K562 (cell line): ENCODE measurements around the gene TMEM86B. TPM values are rescaled to one million over a fixed set of nuclear protein-coding genes. Genes with fewer than 3 reads are reported as not detected.
A peak's percentile ranks its signal among the peaks of the same experiment; 100 is the strongest.

Experiments used
- BRCA1 ChIP-seq, 2 experiments: fragments of 450-650 bp in 1 of 2; sonication (generic) in 1 of 2; formaldehyde crosslinking in 1 of 2; IDR thresholded peaks; 2 replicates each; pipeline versions ENCODE4 v1.5.0 to v1.6.1; 2017 to 2020; ENCODE audit warnings: mild to moderate bottlenecking in 1 of 2, missing genetic modification reagents in 1 of 2
- FOS ChIP-seq: IDR thresholded peaks from 3 replicates; pipeline ENCODE4 v1.6.1; 2011; ENCODE audit not compliant: insufficient read length; ENCODE audit errors: extremely low read depth
- FOXP1 ChIP-seq: sonication (generic); formaldehyde crosslinking; IDR thresholded peaks from 2 replicates; pipeline ENCODE4 v1.8.0; 2022; ENCODE audit warnings: mild to moderate bottlenecking, missing genetic modification reagents
- HOXB6 ChIP-seq: fragments of 250-450 bp; sonication (Bioruptor Pico); IDR thresholded peaks from 2 replicates; pipeline ENCODE4 v1.5.1; 2022; ENCODE audit warnings: mild to moderate bottlenecking, borderline replicate concordance
- NCOR1 ChIP-seq: fragments of 450-650 bp; IDR thresholded peaks from 2 replicates; pipeline ENCODE4 v1.6.1; 2016; ENCODE audit warnings: mild to moderate bottlenecking, moderate library complexity
- NR1H2 ChIP-seq: sonication (generic); formaldehyde crosslinking; IDR thresholded peaks from 2 replicates; pipeline ENCODE4 v1.4.0; 2020; ENCODE audit warnings: mild to moderate bottlenecking, missing genetic modification reagents
- ZNF282 ChIP-seq: sonication (generic); formaldehyde crosslinking; IDR thresholded peaks from 2 replicates; pipeline ENCODE4 v1.8.1; 2023; ENCODE audit warnings: missing genetic modification reagents
- polyA plus RNA-seq, 8 experiments: library from polyadenylated mRNA; depleted of rRNA in 4 of 8; stranded (reverse) in 5 of 8; unstranded in 3 of 8; fragments of >200 nt; fragmentation: Nextera tagmentation in 2 of 8; fragmentation: Illumina TruSeq in 1 of 8; extraction: Ambion mirVana in 2 of 8; extraction: Trizol in 1 of 8; gene quantifications; 2 replicates each; pipeline versions ENCODE4 v1.2.1 to v1.2.3, GENCODE V29; 2011 to 2014; ENCODE audit warnings: inconsistent platforms in 1 of 8, missing spikeins in 1 of 8
- total RNA-seq, 7 experiments: library from RNA; depleted of rRNA in 6 of 7; stranded (reverse); fragments of >200 nt in 6 of 7; fragmentation: Illumina TruSeq in 2 of 7; extraction: Trizol in 2 of 7; gene quantifications; 2 replicates each; pipeline versions ENCODE4 v1.2.1 to v1.2.3, GENCODE V29; 2011 to 2021; ENCODE audit warnings: low replicate concordance in 1 of 7
- TF ChIP-seq, protein P1 (sequence below): fragments of 450-650 bp; IDR thresholded peaks from 2 replicates; pipeline ENCODE4 v1.6.1; 2016; ENCODE audit warnings: mild to moderate bottlenecking, moderate library complexity
- TF ChIP-seq, protein P2 (sequence below): fragments of 250-450 bp; sonication (Bioruptor Pico); IDR thresholded peaks from 2 replicates; pipeline ENCODE4 v1.5.0; 2021; ENCODE audit warnings: mild to moderate bottlenecking, borderline replicate concordance
- TF ChIP-seq, protein P3 (sequence below): sonication (generic); formaldehyde crosslinking; IDR thresholded peaks from 2 replicates; pipeline ENCODE4 v1.4.0; 2020; ENCODE audit warnings: mild to moderate bottlenecking, missing genetic modification reagents

Gene TMEM86B
- total and polyA plus RNA-seq, 9 of the 15 experiments (the other 6 are each of a cell fraction or from before 2014, with no cell fraction given), result 0.28 to 7.9 (median 2.1) TPM

DNA sequence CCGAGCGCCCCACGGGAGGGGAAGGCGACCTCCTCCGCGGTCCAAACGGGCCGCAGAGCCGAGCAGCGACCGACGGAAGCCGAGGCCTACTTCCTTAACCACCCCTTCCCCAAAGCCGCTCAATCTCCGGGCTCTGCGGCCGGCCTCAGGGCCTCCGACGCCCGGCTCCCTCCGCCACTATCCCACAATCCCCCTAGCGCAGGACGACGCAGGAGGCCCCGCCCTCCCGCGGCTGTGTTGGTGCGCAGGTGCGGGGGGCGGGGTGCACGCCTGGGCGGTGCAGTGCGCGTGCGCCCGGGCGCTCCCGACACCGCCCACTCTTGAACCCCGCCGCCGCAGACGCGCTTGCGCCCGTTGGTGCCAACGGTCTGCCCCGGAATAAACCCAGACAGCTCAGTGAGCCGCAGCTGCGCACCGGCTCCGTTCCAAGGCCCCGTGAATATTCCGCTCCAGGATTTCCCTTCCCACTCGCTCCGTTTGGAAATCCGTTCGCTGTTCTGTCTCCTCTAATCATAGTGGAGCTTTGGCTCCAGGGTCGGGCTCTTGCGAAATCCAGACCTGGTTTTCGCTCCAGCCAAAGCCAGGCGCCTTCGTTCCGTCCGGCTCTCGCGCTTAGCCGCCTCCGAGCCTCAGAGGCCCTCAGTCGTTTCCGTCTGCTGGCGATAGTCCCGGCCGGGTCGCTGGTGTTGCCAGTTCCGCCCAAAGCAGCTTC, 30.4 kb upstream of the TMEM86B start, which contains the start of gene PPP6R1 (continued):
- TF ChIP-seq, protein P1, sequence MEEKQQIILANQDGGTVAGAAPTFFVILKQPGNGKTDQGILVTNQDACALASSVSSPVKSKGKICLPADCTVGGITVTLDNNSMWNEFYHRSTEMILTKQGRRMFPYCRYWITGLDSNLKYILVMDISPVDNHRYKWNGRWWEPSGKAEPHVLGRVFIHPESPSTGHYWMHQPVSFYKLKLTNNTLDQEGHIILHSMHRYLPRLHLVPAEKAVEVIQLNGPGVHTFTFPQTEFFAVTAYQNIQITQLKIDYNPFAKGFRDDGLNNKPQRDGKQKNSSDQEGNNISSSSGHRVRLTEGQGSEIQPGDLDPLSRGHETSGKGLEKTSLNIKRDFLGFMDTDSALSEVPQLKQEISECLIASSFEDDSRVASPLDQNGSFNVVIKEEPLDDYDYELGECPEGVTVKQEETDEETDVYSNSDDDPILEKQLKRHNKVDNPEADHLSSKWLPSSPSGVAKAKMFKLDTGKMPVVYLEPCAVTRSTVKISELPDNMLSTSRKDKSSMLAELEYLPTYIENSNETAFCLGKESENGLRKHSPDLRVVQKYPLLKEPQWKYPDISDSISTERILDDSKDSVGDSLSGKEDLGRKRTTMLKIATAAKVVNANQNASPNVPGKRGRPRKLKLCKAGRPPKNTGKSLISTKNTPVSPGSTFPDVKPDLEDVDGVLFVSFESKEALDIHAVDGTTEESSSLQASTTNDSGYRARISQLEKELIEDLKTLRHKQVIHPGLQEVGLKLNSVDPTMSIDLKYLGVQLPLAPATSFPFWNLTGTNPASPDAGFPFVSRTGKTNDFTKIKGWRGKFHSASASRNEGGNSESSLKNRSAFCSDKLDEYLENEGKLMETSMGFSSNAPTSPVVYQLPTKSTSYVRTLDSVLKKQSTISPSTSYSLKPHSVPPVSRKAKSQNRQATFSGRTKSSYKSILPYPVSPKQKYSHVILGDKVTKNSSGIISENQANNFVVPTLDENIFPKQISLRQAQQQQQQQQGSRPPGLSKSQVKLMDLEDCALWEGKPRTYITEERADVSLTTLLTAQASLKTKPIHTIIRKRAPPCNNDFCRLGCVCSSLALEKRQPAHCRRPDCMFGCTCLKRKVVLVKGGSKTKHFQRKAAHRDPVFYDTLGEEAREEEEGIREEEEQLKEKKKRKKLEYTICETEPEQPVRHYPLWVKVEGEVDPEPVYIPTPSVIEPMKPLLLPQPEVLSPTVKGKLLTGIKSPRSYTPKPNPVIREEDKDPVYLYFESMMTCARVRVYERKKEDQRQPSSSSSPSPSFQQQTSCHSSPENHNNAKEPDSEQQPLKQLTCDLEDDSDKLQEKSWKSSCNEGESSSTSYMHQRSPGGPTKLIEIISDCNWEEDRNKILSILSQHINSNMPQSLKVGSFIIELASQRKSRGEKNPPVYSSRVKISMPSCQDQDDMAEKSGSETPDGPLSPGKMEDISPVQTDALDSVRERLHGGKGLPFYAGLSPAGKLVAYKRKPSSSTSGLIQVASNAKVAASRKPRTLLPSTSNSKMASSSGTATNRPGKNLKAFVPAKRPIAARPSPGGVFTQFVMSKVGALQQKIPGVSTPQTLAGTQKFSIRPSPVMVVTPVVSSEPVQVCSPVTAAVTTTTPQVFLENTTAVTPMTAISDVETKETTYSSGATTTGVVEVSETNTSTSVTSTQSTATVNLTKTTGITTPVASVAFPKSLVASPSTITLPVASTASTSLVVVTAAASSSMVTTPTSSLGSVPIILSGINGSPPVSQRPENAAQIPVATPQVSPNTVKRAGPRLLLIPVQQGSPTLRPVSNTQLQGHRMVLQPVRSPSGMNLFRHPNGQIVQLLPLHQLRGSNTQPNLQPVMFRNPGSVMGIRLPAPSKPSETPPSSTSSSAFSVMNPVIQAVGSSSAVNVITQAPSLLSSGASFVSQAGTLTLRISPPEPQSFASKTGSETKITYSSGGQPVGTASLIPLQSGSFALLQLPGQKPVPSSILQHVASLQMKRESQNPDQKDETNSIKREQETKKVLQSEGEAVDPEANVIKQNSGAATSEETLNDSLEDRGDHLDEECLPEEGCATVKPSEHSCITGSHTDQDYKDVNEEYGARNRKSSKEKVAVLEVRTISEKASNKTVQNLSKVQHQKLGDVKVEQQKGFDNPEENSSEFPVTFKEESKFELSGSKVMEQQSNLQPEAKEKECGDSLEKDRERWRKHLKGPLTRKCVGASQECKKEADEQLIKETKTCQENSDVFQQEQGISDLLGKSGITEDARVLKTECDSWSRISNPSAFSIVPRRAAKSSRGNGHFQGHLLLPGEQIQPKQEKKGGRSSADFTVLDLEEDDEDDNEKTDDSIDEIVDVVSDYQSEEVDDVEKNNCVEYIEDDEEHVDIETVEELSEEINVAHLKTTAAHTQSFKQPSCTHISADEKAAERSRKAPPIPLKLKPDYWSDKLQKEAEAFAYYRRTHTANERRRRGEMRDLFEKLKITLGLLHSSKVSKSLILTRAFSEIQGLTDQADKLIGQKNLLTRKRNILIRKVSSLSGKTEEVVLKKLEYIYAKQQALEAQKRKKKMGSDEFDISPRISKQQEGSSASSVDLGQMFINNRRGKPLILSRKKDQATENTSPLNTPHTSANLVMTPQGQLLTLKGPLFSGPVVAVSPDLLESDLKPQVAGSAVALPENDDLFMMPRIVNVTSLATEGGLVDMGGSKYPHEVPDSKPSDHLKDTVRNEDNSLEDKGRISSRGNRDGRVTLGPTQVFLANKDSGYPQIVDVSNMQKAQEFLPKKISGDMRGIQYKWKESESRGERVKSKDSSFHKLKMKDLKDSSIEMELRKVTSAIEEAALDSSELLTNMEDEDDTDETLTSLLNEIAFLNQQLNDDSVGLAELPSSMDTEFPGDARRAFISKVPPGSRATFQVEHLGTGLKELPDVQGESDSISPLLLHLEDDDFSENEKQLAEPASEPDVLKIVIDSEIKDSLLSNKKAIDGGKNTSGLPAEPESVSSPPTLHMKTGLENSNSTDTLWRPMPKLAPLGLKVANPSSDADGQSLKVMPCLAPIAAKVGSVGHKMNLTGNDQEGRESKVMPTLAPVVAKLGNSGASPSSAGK, result no peak; the same call in 1 of the 2 replicates
- TF ChIP-seq, protein P2, sequence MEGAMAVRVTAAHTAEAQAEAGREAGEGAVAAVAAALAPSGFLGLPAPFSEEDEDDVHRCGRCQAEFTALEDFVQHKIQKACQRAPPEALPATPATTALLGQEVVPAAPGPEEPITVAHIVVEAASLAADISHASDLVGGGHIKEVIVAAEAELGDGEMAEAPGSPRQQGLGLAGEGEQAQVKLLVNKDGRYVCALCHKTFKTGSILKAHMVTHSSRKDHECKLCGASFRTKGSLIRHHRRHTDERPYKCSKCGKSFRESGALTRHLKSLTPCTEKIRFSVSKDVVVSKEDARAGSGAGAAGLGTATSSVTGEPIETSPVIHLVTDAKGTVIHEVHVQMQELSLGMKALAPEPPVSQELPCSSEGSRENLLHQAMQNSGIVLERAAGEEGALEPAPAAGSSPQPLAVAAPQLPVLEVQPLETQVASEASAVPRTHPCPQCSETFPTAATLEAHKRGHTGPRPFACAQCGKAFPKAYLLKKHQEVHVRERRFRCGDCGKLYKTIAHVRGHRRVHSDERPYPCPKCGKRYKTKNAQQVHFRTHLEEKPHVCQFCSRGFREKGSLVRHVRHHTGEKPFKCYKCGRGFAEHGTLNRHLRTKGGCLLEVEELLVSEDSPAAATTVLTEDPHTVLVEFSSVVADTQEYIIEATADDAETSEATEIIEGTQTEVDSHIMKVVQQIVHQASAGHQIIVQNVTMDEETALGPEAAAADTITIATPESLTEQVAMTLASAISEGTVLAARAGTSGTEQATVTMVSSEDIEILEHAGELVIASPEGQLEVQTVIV, result no peak
- peak; percentile 98 for TF ChIP-seq FOXP1 (CRISPR knock-in tag)
- TF ChIP-seq NR1H2 (CRISPR knock-in tag), result peak; percentile 93; the same call in 1 of the 2 replicates
- TF ChIP-seq HOXB6 (CRISPR knock-in tag), result no peak
- TF ChIP-seq ZNF282 (CRISPR knock-in tag), result no peak
- no peak for TF ChIP-seq BRCA1 (IDR thresholded peaks at IDR 0.05)
- TF ChIP-seq BRCA1 (CRISPR knock-in tag; IDR thresholded peaks at IDR 0.05), result no peak
- peak; percentile 88 for TF ChIP-seq NCOR1
- no peak for TF ChIP-seq FOS
- TF ChIP-seq, protein P3, sequence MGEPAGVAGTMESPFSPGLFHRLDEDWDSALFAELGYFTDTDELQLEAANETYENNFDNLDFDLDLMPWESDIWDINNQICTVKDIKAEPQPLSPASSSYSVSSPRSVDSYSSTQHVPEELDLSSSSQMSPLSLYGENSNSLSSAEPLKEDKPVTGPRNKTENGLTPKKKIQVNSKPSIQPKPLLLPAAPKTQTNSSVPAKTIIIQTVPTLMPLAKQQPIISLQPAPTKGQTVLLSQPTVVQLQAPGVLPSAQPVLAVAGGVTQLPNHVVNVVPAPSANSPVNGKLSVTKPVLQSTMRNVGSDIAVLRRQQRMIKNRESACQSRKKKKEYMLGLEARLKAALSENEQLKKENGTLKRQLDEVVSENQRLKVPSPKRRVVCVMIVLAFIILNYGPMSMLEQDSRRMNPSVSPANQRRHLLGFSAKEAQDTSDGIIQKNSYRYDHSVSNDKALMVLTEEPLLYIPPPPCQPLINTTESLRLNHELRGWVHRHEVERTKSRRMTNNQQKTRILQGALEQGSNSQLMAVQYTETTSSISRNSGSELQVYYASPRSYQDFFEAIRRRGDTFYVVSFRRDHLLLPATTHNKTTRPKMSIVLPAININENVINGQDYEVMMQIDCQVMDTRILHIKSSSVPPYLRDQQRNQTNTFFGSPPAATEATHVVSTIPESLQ (CRISPR knock-in tag), result no peak; the same call in 1 of the 2 replicates
